Neuron (in vitro differentiated cells): ENCODE results near the gene ROR1.

ENCODE experiments used
- H2AFZ ChIP-seq: one replicate; pipeline ENCODE4 v1.6.1; 2013; ENCODE audit warnings: low read depth, mild to moderate bottlenecking, inconsistent platforms, low read length, moderate library complexity
- H3K27me3 ChIP-seq: one replicate; pipeline ENCODE4 v1.6.1; 2013; ENCODE audit warnings: low read length; ENCODE audit not compliant: insufficient read depth
- H3K36me3 ChIP-seq: one replicate; pipeline ENCODE4 v1.6.1; 2013; ENCODE audit warnings: low read length; ENCODE audit not compliant: insufficient read depth
- H3K4me1 ChIP-seq: one replicate; pipeline ENCODE4 v1.6.1; 2013; ENCODE audit warnings: low read length; ENCODE audit not compliant: insufficient read depth
- H3K4me3 ChIP-seq: 2 replicates; pipeline ENCODE4 v1.5.1; 2013; ENCODE audit warnings: mild to moderate bottlenecking, low read length, moderate library complexity
- H3K9me3 ChIP-seq: one replicate; pipeline ENCODE4 v1.6.1; 2013; ENCODE audit warnings: low read length

Gene ROR1

GRCh38 chr1:63912643-63913042, 138.8 kb downstream of the ROR1 start:
- Histone ChIP-seq H3K36me3 (no peaks in the 10 kb centered on the region), H2AFZ (no peak overlapping the region), H3K27me3 (no peaks in the 10 kb centered on the region), H3K9me3 (no peaks in the 10 kb centered on the region), H3K4me3 (no peak overlapping the region), H3K4me1 (no peaks in the 10 kb centered on the region)

- H3K4me1 ChIP-seq, result no peaks in the 10 kb centered on the region
- no peak overlapping the region for H2AFZ ChIP-seq
- no peaks in the 10 kb centered on the region for H3K27me3 ChIP-seq
- H3K9me3 ChIP-seq, result no peaks in the 10 kb centered on the region
- H3K36me3 ChIP-seq, result no peaks in the 10 kb centered on the region
- no peak overlapping the region for H3K4me3 ChIP-seq
These were observed 139.7 kb downstream of the ROR1 start for GRCh38 chr1:63913533-63913932.

- no peak overlapping the region for H2AFZ ChIP-seq
- H3K27me3 ChIP-seq, result no peaks in the 10 kb centered on the region
- no peak overlapping the region for H3K4me3 ChIP-seq
- no peaks in the 10 kb centered on the region for H3K4me1 ChIP-seq
- no peaks in the 10 kb centered on the region for H3K36me3 ChIP-seq
- no peaks in the 10 kb centered on the region for H3K9me3 ChIP-seq
These were observed 140.4 kb downstream of the ROR1 start for GRCh38 chr1:63914241-63914640.

- no peaks in the 10 kb centered on the region for H3K9me3 ChIP-seq
- no peaks in the 10 kb centered on the region for H3K27me3 ChIP-seq
- no peaks in the 10 kb centered on the region for H3K36me3 ChIP-seq
- H3K4me3 ChIP-seq, result no peak overlapping the region
- no peaks in the 10 kb centered on the region for H3K4me1 ChIP-seq
- no peak overlapping the region for H2AFZ ChIP-seq
These were observed 140.9 kb downstream of the ROR1 start for GRCh38 chr1:63914706-63915105.

GRCh38 chr1:63915121-63915520, 141.3 kb downstream of the ROR1 start:
- no peaks in the 10 kb centered on the region for H3K4me1 ChIP-seq
- H2AFZ ChIP-seq, result no peak overlapping the region
- H3K9me3 ChIP-seq, result no peaks in the 10 kb centered on the region
- H3K36me3 ChIP-seq, result no peaks in the 10 kb centered on the region
- H3K4me3 ChIP-seq, result no peak overlapping the region
- no peaks in the 10 kb centered on the region for H3K27me3 ChIP-seq

- Histone ChIP-seq H3K4me1 (peaks cover 1% of the 10 kb centered on the region), H3K36me3 (no peaks in the 10 kb centered on the region), H3K4me3 (no peak overlapping the region), H3K9me3 (no peaks in the 10 kb centered on the region), H3K27me3 (no peaks in the 10 kb centered on the region), H2AFZ (no peak overlapping the region)
These were observed 142.9 kb downstream of the ROR1 start for GRCh38 chr1:63916485-63917360.

GRCh38 chr1:63917571-63918417, 144.0 kb downstream of the ROR1 start:
- H3K9me3 ChIP-seq, result no peaks in the 10 kb centered on the region
- no peak overlapping the region for H3K4me3 ChIP-seq
- no peaks in the 10 kb centered on the region for H3K27me3 ChIP-seq
- peaks cover 5% of the 10 kb centered on the region for H3K4me1 ChIP-seq
- no peaks in the 10 kb centered on the region for H3K36me3 ChIP-seq
- H2AFZ ChIP-seq, result no peak overlapping the region

GRCh38 chr1:63918418-63918945, 144.7 kb downstream of the ROR1 start:
- no peaks in the 10 kb centered on the region for H3K9me3 ChIP-seq
- H3K27me3 ChIP-seq, result no peaks in the 10 kb centered on the region
- peaks cover 5% of the 10 kb centered on the region for H3K4me1 ChIP-seq
- H3K36me3 ChIP-seq, result no peaks in the 10 kb centered on the region
- no peak overlapping the region for H3K4me3 ChIP-seq
- H2AFZ ChIP-seq, result no peak overlapping the region

GRCh38 chr1:63920154-63921117, 146.6 kb downstream of the ROR1 start:
- Histone ChIP-seq H3K4me1 (peaks cover 5% of the 10 kb centered on the region), H2AFZ (no peak overlapping the region), H3K9me3 (no peaks in the 10 kb centered on the region), H3K27me3 (no peaks in the 10 kb centered on the region), H3K4me3 (no peak overlapping the region), H3K36me3 (no peaks in the 10 kb centered on the region)

GRCh38 chr1:63921359-63921758, 147.5 kb downstream of the ROR1 start:
- Histone ChIP-seq H3K4me1 (peaks cover 5% of the 10 kb centered on the region), H3K27me3 (no peaks in the 10 kb centered on the region), H3K4me3 (no peak overlapping the region), H3K9me3 (no peaks in the 10 kb centered on the region), H2AFZ (no peak overlapping the region), H3K36me3 (no peaks in the 10 kb centered on the region)

GRCh38 chr1:63921802-63922201, 148.0 kb downstream of the ROR1 start:
- Histone ChIP-seq H3K27me3 (no peaks in the 10 kb centered on the region), H3K9me3 (no peaks in the 10 kb centered on the region), H2AFZ (no peak overlapping the region), H3K4me3 (no peak overlapping the region), H3K4me1 (peaks cover 5% of the 10 kb centered on the region), H3K36me3 (no peaks in the 10 kb centered on the region)

GRCh38 chr1:63922848-63923247, 149.0 kb downstream of the ROR1 start:
- Histone ChIP-seq H3K9me3 (no peaks in the 10 kb centered on the region), H3K36me3 (no peaks in the 10 kb centered on the region), H2AFZ (no peak overlapping the region), H3K27me3 (no peaks in the 10 kb centered on the region), H3K4me1 (peaks cover 5% of the 10 kb centered on the region), H3K4me3 (no peak overlapping the region)
